GM23338 (cell line): ENCODE measurements around the gene TCP11L2.

Source experiments
- CTCF ChIP-seq, 2 experiments: fragments of 200-600 bp in 1 of 2; sonication (generic) in 1 of 2; conservative IDR thresholded peaks; 2 replicates each; pipeline versions ENCODE4 v1.5.1 to v1.6.1; 2016 to 2017; ENCODE audit warnings: antibody characterized with exemption in 2 of 2, low read depth in 2 of 2, mild to moderate bottlenecking in 2 of 2, moderate library complexity in 1 of 2
- EZH2 ChIP-seq: fragments of 200-600 bp; sonication (generic); IDR thresholded peaks from one replicate; pipeline ENCODE4 v1.8.0; 2017; ENCODE audit warnings: antibody characterized with exemption, mild to moderate bottlenecking, low read depth; ENCODE audit not compliant: unreplicated experiment
- EZH2phosphoT487 ChIP-seq: fragments of 200-600 bp; sonication (generic); IDR thresholded peaks from one replicate; pipeline ENCODE4 v1.8.1; 2018; ENCODE audit warnings: antibody characterized with exemption; ENCODE audit not compliant: unreplicated experiment
- POLR2AphosphoS5 ChIP-seq: IDR thresholded peaks from 2 replicates; pipeline ENCODE4 v1.6.1; 2016; ENCODE audit warnings: antibody characterized with exemption, low read depth
- REST ChIP-seq: IDR thresholded peaks from one replicate; pipeline ENCODE4 v1.6.1; 2018; ENCODE audit warnings: antibody characterized with exemption; ENCODE audit not compliant: unreplicated experiment

- TF ChIP-seq EZH2phosphoT487 (no peak), CTCF (conservative IDR thresholded peaks at IDR 0.05; ENCODE audit: low read depth in 2 of 2) (no peak), EZH2 (no peak), POLR2AphosphoS5 (no peak), REST (no peak)
These were observed 60.4 kb downstream of the TCP11L2 start for GRCh38 chr12:106362971-106363370.
